ENCODE results near the gene GDI1.

DNA sequence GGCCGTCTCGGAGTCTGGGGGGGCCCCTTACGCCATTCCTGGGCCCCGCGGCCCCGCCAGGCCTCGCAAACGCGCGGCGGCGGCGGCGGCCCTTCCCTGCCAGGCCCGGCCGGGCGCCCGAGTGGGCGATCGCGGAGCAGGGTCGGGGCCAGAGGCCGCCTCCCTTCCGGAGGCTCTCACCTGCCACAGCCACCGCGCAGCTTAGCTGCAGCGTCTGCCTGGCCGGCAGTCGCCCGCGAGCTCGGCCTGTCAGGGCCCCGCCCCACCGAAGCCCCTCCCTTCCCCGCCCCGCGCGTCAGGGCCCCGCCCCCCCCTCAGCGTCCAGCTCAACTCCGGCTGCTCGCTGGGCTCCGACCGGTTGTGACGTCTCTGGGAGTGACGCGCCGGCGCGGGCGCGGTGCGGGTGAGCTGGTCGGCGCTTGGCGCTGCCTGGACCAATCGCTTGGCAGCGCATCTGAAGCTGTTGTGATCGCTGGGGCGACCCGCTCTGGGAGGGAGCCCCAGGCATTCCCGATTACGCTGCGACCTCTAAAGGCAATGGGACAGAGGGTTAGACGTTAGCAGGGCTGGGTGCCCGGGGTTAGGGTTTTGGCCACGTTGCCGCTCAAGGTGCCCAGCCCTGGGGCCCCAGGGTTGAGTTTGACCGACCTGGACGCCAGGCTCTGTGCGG is 53.6 kb downstream of the GDI1 start, which contains the start of gene SLC10A3:
- TF ChIP-seq CEBPB (IDR thresholded peaks at IDR 0.05; ENCODE audit: low read depth, low read length) (no peak), EZH2 (IDR thresholded peaks at IDR 0.05; ENCODE audit: low read depth, low read length, severe bottlenecking) (no peak), TEAD4 (IDR thresholded peaks at IDR 0.05; ENCODE audit: low read depth, low read length) (no peak), POLR2AphosphoS5 (IDR thresholded peaks at IDR 0.05; ENCODE audit: low read depth, low read length) (peak; percentile 50), GABPA (IDR thresholded peaks at IDR 0.05; ENCODE audit: borderline replicate concordance, insufficient read depth, low read length) (no peak), RXRA (IDR thresholded peaks at IDR 0.05; ENCODE audit: insufficient read depth, low read depth, low read length) (no peak), TCF12 (IDR thresholded peaks at IDR 0.05; ENCODE audit: low read depth, low read length) (no peak), BCL11A (IDR thresholded peaks at IDR 0.05; ENCODE audit: low read depth in 2 of 2, low read length in 2 of 2) (no peak), MAFK (IDR thresholded peaks at IDR 0.05; ENCODE audit: low read depth, low read length) (no peak), POU5F1 (IDR thresholded peaks at IDR 0.05; ENCODE audit: low read depth, low read length) (no peak)
- TF ChIP-seq, protein P1, sequence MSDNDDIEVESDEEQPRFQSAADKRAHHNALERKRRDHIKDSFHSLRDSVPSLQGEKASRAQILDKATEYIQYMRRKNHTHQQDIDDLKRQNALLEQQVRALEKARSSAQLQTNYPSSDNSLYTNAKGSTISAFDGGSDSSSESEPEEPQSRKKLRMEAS (IDR thresholded peaks at IDR 0.05) = no peak

Measured in H1 (cell line).